HCT116 (cell line): ENCODE data around the gene PCLO. TPM values are rescaled to one million over a fixed set of nuclear protein-coding genes. Genes with fewer than 3 reads are reported as not detected.

Experiments
- ATAC-seq: fragments of 200-7000 bp; cut with Tn5 transposase; 2 replicates; pipeline ENCODE4 v1.9.1; 2020; ENCODE audit warnings: mild to moderate bottlenecking, moderate library complexity
- BruUV-seq: library from RNA; stranded (reverse); fragments of 400-500 nt; replicated peaks from 2 replicates; lab custom pipeline; 2021; lab: Mats Ljungman, UMichigan
- CTCF ChIA-PET: fragments of 300-600 bp; sonication (Branson Sonifier 250); formaldehyde crosslinking; loops from one replicate; lab custom pipeline; 2021; ENCODE audit warnings: antibody characterized with exemption; lab: Charles Lee
- POLR2A ChIA-PET: fragments of 300-600, 350-600 bp; sonication (Branson Sonifier 250); formaldehyde crosslinking; loops from one replicate; lab custom pipeline; 2021; ENCODE audit warnings: antibody characterized with exemption; lab: Charles Lee
- RAD21 ChIA-PET, 2 experiments: fragments of 300-600 bp; sonication (Branson Sonifier 250); formaldehyde crosslinking; loops; one replicate each; lab custom pipeline; 2023; ENCODE audit warnings: low total read pairs in 2 of 2; ENCODE audit not compliant: uncharacterized antibody in 2 of 2, unreplicated experiment in 2 of 2, low non-redundant PET in 1 of 2; lab: Charles Lee
- DNase-seq: peaks from one replicate; pipeline ENCODE4 v3.0.0-alpha.2; 2010; ENCODE audit warnings: low read depth, low spot score
- H2AFZ ChIP-seq: fragments of 200-600 bp; shearing (Covaris generic), sonication (generic); 2 replicates; pipeline ENCODE4 v1.6.1; 2017; ENCODE audit warnings: low read depth, mixed run types, mixed read lengths, antibody characterized with exemption, low read length; ENCODE audit not compliant: poor library complexity, severe bottlenecking
- H3K27ac ChIP-seq: 2 replicates; pipeline ENCODE4 v1.5.1; 2012; ENCODE audit warnings: low read depth, low read length
- H3K27me3 ChIP-seq: fragments of 200-600 bp; sonication (generic); 2 replicates; pipeline ENCODE4 v1.6.1; 2016; ENCODE audit warnings: mixed run types, low read length, mixed read lengths; ENCODE audit not compliant: insufficient read depth
- H3K36me3 ChIP-seq, 2 experiments: fragments of 200-500 bp in 1 of 2; fragments of 200-600 bp in 1 of 2; sonication (Bioruptor generic) in 1 of 2; sonication (generic) in 1 of 2; 2 replicates each; pipeline versions ENCODE4 v1.5.1 to v1.6.1; 2014 to 2016; ENCODE audit warnings: low read length in 2 of 2, inconsistent platforms in 1 of 2, mixed read lengths in 1 of 2, mixed run types in 1 of 2; ENCODE audit not compliant: insufficient read depth in 2 of 2, control insufficient read depth in 1 of 2
- H3K4me1 ChIP-seq, 2 experiments: fragments of 200-600 bp in 1 of 2; sonication (generic) in 1 of 2; 2 replicates each; pipeline versions ENCODE4 v1.5.1 to v1.6.1; 2012 to 2017; ENCODE audit warnings: low read length in 2 of 2, inconsistent platforms in 1 of 2, mild to moderate bottlenecking in 1 of 2, mixed read lengths in 1 of 2, mixed run types in 1 of 2, moderate library complexity in 1 of 2; ENCODE audit not compliant: insufficient read depth in 2 of 2, control insufficient read depth in 1 of 2
- H3K4me2 ChIP-seq: fragments of 200-600 bp; sonication (generic); 2 replicates; pipeline ENCODE4 v1.6.1; 2017; ENCODE audit warnings: mixed run types, low read length, mixed read lengths
- H3K4me3 ChIP-seq, 2 experiments: fragments of 200-600 bp in 1 of 2; sonication (generic) in 1 of 2; replicated peaks in 1 of 2; 2 replicates each; pipeline ENCODE4 v1.5.1; 2011 to 2016; ENCODE audit warnings: low read length in 2 of 2, control low read depth in 1 of 2, low read depth in 1 of 2, mild to moderate bottlenecking in 1 of 2, mixed read lengths in 1 of 2, mixed run types in 1 of 2
- H3K79me2 ChIP-seq: fragments of 200-600 bp; sonication (generic); 2 replicates; pipeline ENCODE4 v1.6.1; 2017; ENCODE audit warnings: mild to moderate bottlenecking, mixed run types, low read length, moderate library complexity, mixed read lengths; ENCODE audit not compliant: insufficient read depth
- H3K9ac ChIP-seq: fragments of 200-600 bp; sonication (generic); 2 replicates; pipeline ENCODE4 v1.6.1; 2016; ENCODE audit warnings: low read length, mixed read lengths
- H3K9me2 ChIP-seq: fragments of 200-600 bp; sonication (generic), shearing (Covaris generic); 2 replicates; pipeline ENCODE4 v1.6.1; 2017; ENCODE audit warnings: mixed run types, mild to moderate bottlenecking, moderate library complexity; ENCODE audit not compliant: insufficient read depth
- H3K9me3 ChIP-seq, 2 experiments: fragments of 200-500 bp in 1 of 2; fragments of 200-600 bp in 1 of 2; sonication (Bioruptor generic) in 1 of 2; sonication (generic) in 1 of 2; 2 replicates each; pipeline ENCODE4 v1.6.1; 2014 to 2017; ENCODE audit warnings: low read length in 2 of 2, mixed read lengths in 2 of 2, inconsistent platforms in 1 of 2, low read depth in 1 of 2, mild to moderate bottlenecking in 1 of 2, mixed run types in 1 of 2, moderate library complexity in 1 of 2; ENCODE audit not compliant: control insufficient read depth in 1 of 2, insufficient read depth in 1 of 2
- H4K20me1 ChIP-seq: fragments of 200-600 bp; sonication (generic), shearing (Covaris generic); 2 replicates; pipeline ENCODE4 v1.6.1; 2017; ENCODE audit warnings: mixed run types, mild to moderate bottlenecking, moderate library complexity; ENCODE audit not compliant: insufficient read depth
- EGR1 ChIP-seq: IDR thresholded peaks from 2 replicates; pipeline ENCODE4 v1.6.1; 2012; ENCODE audit warnings: low read depth
- ELF1 ChIP-seq: IDR thresholded peaks from 2 replicates; pipeline ENCODE4 v1.6.1; 2012; ENCODE audit warnings: low read depth, borderline replicate concordance
- POLR2AphosphoS5 ChIP-seq: IDR thresholded peaks from 2 replicates; pipeline ENCODE4 v1.6.1; 2011; ENCODE audit warnings: mild to moderate bottlenecking, low read depth, low read length, moderate library complexity
- RAD21 ChIP-seq: IDR thresholded peaks from 2 replicates; pipeline ENCODE4 v1.6.1; 2012; ENCODE audit warnings: low read depth, mild to moderate bottlenecking
- SIN3A ChIP-seq: IDR thresholded peaks from 2 replicates; pipeline ENCODE4 v1.6.1; 2012; ENCODE audit warnings: low read depth
- SRF ChIP-seq: IDR thresholded peaks from 2 replicates; pipeline ENCODE4 v1.6.1; 2012; ENCODE audit warnings: low read depth
- TCF7L2 ChIP-seq: IDR thresholded peaks from 2 replicates; pipeline ENCODE4 v1.7.0; 2011; ENCODE audit warnings: borderline replicate concordance, inconsistent platforms; ENCODE audit not compliant: insufficient read depth, insufficient read length; ENCODE audit errors: extremely low read depth
- intact Hi-C: fragments of 100-400 bp; cut with micrococcal nuclease; formaldehyde crosslinking; loops from 2 replicates; pipeline ENCODE4 v1.10.0; 2022
- total RNA-seq: library from RNA; stranded (reverse); gene quantifications from one replicate; pipeline ENCODE4 v1.2.1, GENCODE V29; 2021; ENCODE audit not compliant: unreplicated experiment

Gene PCLO
- total RNA-seq, 1 experiment from 2014 or later, result 2.4 TPM

GRCh38 chr7:83036721-83037380 lies 125.8 kb downstream of the PCLO start:
- Histone ChIP-seq H3K27me3 (no peaks in the 10 kb centered on the region), H3K9me3 (no peaks in the 10 kb centered on the region), H3K36me3 (no peaks in the 10 kb centered on the region), H3K4me2 (no peak overlapping the region), H3K9me2 (no peaks in the 10 kb centered on the region), H3K4me3 (no peak overlapping the region), H3K79me2 (no peaks in the 10 kb centered on the region), H3K27ac (no peak overlapping the region), H4K20me1 (no peaks in the 10 kb centered on the region), H3K9ac (no peak overlapping the region), H3K4me1 (no peaks in the 10 kb centered on the region), H2AFZ (no peak overlapping the region)
- RAD21 ChIA-PET, result no interaction called here
- DNase-seq (no peak), ATAC-seq (no peak)
- POLR2A ChIA-PET, result no interaction called here
- no peak for TF ChIP-seq TCF7L2
- BruUV-seq, result no TSS peak
- intact Hi-C loops, result no loop called here
- CTCF ChIA-PET, result no interaction called here

- no peaks in the 10 kb centered on the region for H4K20me1 ChIP-seq
- BruUV-seq, result no TSS peak
- H3K27ac ChIP-seq, result no peak overlapping the region
- ChIA-PET CTCF (no interaction called here), POLR2A (no interaction called here), RAD21 (no interaction called here)
- H3K9me3 ChIP-seq, result no peaks in the 10 kb centered on the region
- no peaks in the 10 kb centered on the region for H3K27me3 ChIP-seq
- DNase-seq (no peak), ATAC-seq (no peak)
- H3K4me2 ChIP-seq, result no peak overlapping the region
- intact Hi-C loops, result no loop called here
- no peaks in the 10 kb centered on the region for H3K4me1 ChIP-seq
- H3K9ac ChIP-seq, result no peak overlapping the region
- H3K36me3 ChIP-seq, result no peaks in the 10 kb centered on the region
- H2AFZ ChIP-seq, result no peak overlapping the region
- no peaks in the 10 kb centered on the region for H3K9me2 ChIP-seq
- H3K4me3 ChIP-seq, result no peak overlapping the region
- no peak for TF ChIP-seq SIN3A
- no peak for TF ChIP-seq POLR2AphosphoS5
- no peak for TF ChIP-seq SRF
- no peak for TF ChIP-seq RAD21
- no peak for TF ChIP-seq EGR1
- no peak for TF ChIP-seq ELF1
- TF ChIP-seq, all 23 proteins: peak for 0
- no peaks in the 10 kb centered on the region for H3K79me2 ChIP-seq
Observed at GRCh38 chr7:83036130-83036529, 126.6 kb downstream of the PCLO start.
